ENCODE results near the gene POLH.

- TF ChIP-seq HDGF (IDR thresholded peaks at IDR 0.05; ENCODE audit: borderline replicate concordance) (no peak), FOXM1 (IDR thresholded peaks at IDR 0.05; ENCODE audit: borderline replicate concordance) (no peak), NFRKB (IDR thresholded peaks at IDR 0.05) (no peak), FOXA1 (IDR thresholded peaks at IDR 0.05) (no peak), ARNT (IDR thresholded peaks at IDR 0.05) (no peak), L3MBTL2 (conservative IDR thresholded peaks at IDR 0.05) (no peak), SP1 (IDR thresholded peaks at IDR 0.05) (no peak), BHLHE40 (IDR thresholded peaks at IDR 0.05; ENCODE audit: borderline replicate concordance) (no peak), LEF1 (IDR thresholded peaks at IDR 0.05; ENCODE audit: borderline replicate concordance) (no peak)
These were observed 72.3 kb downstream of the POLH start for GRCh38 chr6:43648248-43648647.
